Endothelial cell of umbilical vein (primary cell): ENCODE data around the gene PHC3.

Experiments used
- POLR2A ChIP-seq: IDR thresholded peaks from 2 replicates; pipeline ENCODE4 v1.6.1; 2012; ENCODE audit warnings: low read depth, mild to moderate bottlenecking, control low read depth, low read length
- TF ChIP-seq, protein P1 (sequence below), 2 donors: IDR thresholded peaks; 1 replicate in 1 of 2; 2 replicates in 1 of 2; pipeline ENCODE4 v1.5.1; 2011; ENCODE audit warnings: low read length in 2 of 2, mild to moderate bottlenecking in 2 of 2, moderate library complexity in 2 of 2, control low read depth in 1 of 2, inconsistent platforms in 1 of 2, low read depth in 1 of 2; ENCODE audit not compliant: insufficient read depth in 1 of 2; ENCODE audit errors: extremely low read depth in 1 of 2

DNA sequence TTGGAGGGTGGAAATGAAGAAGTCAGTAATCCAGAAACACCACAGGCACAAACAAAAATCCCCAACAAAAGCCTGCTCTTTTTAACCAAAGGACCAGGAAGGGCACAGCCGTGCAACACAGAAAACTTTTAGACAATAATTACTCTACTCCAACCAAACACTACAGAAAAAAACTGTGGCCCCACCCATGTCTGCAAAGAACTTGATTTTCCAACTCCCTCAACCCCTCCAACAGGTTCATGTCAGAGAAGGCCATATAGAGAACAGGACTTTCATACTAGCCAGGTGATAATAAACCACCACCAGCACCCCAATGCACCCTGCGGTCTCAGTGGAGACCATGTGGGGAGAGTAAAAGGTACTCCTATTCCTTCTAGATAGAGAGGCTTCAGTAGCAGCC, 16.8 kb downstream of the PHC3 start:
- TF ChIP-seq POLR2A, result no peak
- TF ChIP-seq, protein P1, sequence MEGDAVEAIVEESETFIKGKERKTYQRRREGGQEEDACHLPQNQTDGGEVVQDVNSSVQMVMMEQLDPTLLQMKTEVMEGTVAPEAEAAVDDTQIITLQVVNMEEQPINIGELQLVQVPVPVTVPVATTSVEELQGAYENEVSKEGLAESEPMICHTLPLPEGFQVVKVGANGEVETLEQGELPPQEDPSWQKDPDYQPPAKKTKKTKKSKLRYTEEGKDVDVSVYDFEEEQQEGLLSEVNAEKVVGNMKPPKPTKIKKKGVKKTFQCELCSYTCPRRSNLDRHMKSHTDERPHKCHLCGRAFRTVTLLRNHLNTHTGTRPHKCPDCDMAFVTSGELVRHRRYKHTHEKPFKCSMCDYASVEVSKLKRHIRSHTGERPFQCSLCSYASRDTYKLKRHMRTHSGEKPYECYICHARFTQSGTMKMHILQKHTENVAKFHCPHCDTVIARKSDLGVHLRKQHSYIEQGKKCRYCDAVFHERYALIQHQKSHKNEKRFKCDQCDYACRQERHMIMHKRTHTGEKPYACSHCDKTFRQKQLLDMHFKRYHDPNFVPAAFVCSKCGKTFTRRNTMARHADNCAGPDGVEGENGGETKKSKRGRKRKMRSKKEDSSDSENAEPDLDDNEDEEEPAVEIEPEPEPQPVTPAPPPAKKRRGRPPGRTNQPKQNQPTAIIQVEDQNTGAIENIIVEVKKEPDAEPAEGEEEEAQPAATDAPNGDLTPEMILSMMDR (IDR thresholded peaks at IDR 0.05; ENCODE audit: extremely low read depth in 1 of 2, insufficient read depth in 1 of 2, low read depth in 1 of 2, low read length in 2 of 2), result no peak
